Activated CD8-positive, alpha-beta T cell treated with anti-CD3 and anti-CD28 coated beads, Interleukin-2, amount 10 ng/mL, durations not matched to agents 7 days and 5 days (primary cell): Measurements from ENCODE around the gene PPP6R3. TPM values are rescaled to one million over a fixed set of nuclear protein-coding genes. Genes with fewer than 3 reads are reported as not detected.

ENCODE experiments used
- ATAC-seq: fragments of 150-1000 bp; cut with Tn5 transposase; one replicate; pipeline ENCODE4 v1.10.0; 2021; ENCODE audit warnings: moderate library complexity
- CTCF ChIA-PET: fragments of 350-600 bp; sonication (Branson Sonifier 250); formaldehyde crosslinking; loops from one replicate; lab custom pipeline; 2021; ENCODE audit warnings: antibody characterized with exemption; lab: Charles Lee
- POLR2A ChIA-PET: fragments of 350-600 bp; sonication (Branson Sonifier 250); formaldehyde crosslinking; loops from one replicate; lab custom pipeline; 2021; ENCODE audit warnings: antibody characterized with exemption; lab: Charles Lee
- DNase-seq: peaks from one replicate; pipeline ENCODE4 v3.0.0-alpha.2; 2020
- H3K27ac Mint-ChIP-seq: one replicate; pipeline ENCODE4 v1.8.0; 2021; ENCODE audit warnings: mild to moderate bottlenecking, mixed read lengths
- H3K27me3 Mint-ChIP-seq: one replicate; pipeline ENCODE4 v1.8.0; 2021; ENCODE audit warnings: low read depth, mixed read lengths
- H3K36me3 Mint-ChIP-seq: one replicate; pipeline ENCODE4 v1.8.0; 2021; ENCODE audit warnings: low read depth, mixed read lengths
- H3K4me1 Mint-ChIP-seq: one replicate; pipeline ENCODE4 v1.8.0; 2021; ENCODE audit warnings: low read depth, mixed read lengths
- H3K4me3 Mint-ChIP-seq: one replicate; pipeline ENCODE4 v1.8.0; 2021; ENCODE audit warnings: mild to moderate bottlenecking, mixed read lengths
- H3K9me3 Mint-ChIP-seq: one replicate; pipeline ENCODE4 v1.8.0; 2022; ENCODE audit warnings: mixed read lengths; ENCODE audit not compliant: insufficient read depth
- total RNA-seq, 2 experiments: library from RNA; stranded (reverse); gene quantifications; one replicate each; pipeline ENCODE4 v1.2.3, GENCODE V29; 2021

Gene PPP6R3
- total RNA-seq, 2 experiments from 2014 or later = 114 to 120 TPM

DNA sequence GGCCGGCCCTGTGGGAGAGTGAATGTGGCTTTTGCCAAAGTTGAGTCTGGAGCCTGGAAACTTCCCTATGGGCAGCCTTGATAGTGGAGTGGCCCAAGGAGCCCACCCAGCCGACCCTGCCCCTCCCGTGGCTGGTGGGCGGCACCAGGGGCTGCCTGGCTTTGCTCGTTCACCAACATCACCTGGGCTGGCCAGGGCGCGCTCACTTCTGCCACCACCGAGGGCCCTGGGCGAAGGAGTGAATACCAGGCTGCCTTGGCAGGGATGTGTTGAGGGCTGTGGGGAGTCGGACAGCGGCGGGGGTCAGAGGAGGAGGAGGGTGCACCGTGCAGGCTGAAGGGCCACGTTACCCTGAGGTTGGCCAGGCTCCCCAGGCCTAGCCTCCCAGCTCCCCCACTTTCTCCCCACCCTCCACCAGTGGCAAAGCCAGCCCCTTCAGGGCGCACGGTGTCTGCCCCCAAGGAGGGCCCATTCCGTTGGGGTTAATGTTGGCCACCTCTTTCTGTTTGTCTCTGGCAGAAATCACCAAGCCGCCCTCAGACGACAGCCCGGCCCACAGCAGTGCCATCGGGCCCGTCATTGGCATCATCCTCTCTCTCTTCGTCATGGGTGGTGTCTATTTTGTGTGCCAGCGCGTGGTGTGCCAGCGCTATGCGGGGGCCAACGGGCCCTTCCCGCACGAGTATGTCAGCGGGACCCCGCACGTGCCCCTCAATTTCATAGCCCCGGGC lies 22.5 kb upstream of the PPP6R3 start:
- ATAC-seq = no peak
- H3K4me3 Mint-ChIP-seq = no peak overlapping the region
- POLR2A ChIA-PET = no interaction called here
- H3K9me3 Mint-ChIP-seq = no peaks in the 10 kb centered on the region
- CTCF ChIA-PET = no interaction called here
- no peak for DNase-seq
- peaks cover 14% of the 10 kb centered on the region for H3K4me1 Mint-ChIP-seq
- H3K27ac Mint-ChIP-seq = peak overlapping the region; percentile 49
- peaks cover 13% of the 10 kb centered on the region for H3K36me3 Mint-ChIP-seq
- no peaks in the 10 kb centered on the region for H3K27me3 Mint-ChIP-seq

DNA sequence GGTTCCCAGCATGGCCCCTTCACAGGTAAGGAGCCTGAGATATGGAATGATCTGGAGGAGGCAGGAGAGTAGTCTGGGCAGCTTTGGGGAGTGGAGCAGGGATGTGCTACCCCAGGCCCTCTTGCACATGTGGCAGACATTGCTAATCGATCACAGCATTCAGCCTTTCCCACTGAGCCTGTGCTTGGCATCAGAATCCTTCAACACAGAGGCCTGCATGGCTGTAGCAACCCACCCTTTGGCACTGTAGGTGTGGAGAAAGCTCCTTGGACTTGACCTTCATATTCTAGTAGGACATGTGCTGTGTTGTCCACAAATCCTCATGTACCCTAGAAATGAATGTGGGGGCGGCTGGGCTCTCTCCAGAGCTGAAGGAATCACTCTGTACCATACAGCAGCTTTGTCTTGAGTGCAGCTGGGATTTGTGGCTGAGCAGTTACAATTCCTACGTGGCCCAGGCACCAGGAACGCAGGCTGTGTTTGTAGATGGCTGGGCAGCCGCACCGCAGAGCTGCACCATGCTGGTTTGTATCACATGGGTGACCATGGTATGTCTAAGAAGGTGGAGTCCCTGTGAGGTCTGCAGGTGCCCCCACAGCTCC lies 21.8 kb upstream of the PPP6R3 start:
- H3K4me3 Mint-ChIP-seq = no peak overlapping the region
- H3K27me3 Mint-ChIP-seq = no peaks in the 10 kb centered on the region
- ChIA-PET CTCF (no interaction called here), POLR2A (no interaction called here)
- peaks cover 14% of the 10 kb centered on the region for H3K4me1 Mint-ChIP-seq
- H3K27ac Mint-ChIP-seq = peak overlapping the region; percentile 49
- no peaks in the 10 kb centered on the region for H3K9me3 Mint-ChIP-seq
- ATAC-seq (no peak), DNase-seq (no peak)
- H3K36me3 Mint-ChIP-seq = peaks cover 13% of the 10 kb centered on the region

DNA sequence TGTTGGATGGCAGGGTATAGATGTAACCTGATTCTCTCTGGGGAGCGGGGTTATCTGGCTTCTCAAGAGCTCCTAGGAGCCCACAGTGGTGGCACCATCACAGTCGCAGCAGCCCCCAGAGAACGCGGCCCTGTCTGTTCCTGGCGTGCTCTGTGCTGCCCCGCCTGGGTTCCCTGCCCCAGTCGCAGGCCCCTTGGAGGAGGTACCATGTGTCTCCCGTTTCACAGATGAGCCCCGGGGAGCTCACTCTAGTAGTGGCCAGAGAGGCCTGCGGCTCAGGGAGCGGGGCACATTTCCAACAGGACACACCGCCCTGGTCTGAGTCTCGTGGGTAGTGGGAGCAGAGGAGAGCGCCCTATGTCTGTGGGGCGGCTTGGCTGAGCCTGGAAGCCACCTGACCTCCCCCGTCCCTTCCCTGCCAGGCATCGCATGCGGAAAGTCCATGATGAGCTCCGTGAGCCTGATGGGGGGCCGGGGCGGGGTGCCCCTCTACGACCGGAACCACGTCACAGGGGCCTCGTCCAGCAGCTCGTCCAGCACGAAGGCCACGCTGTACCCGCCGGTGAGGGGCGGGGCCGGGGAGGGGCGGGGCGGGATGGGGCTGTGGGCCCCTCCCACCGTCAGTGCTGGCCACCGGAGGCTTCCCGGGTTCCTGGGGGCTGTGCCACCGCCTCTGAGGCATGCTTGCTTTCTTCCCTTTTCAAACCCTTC lies 21.0 kb upstream of the PPP6R3 start:
- Mint-ChIP-seq H3K4me1 (peaks cover 14% of the 10 kb centered on the region), H3K27ac (no peak overlapping the region)
- CTCF ChIA-PET = no interaction called here

DNA sequence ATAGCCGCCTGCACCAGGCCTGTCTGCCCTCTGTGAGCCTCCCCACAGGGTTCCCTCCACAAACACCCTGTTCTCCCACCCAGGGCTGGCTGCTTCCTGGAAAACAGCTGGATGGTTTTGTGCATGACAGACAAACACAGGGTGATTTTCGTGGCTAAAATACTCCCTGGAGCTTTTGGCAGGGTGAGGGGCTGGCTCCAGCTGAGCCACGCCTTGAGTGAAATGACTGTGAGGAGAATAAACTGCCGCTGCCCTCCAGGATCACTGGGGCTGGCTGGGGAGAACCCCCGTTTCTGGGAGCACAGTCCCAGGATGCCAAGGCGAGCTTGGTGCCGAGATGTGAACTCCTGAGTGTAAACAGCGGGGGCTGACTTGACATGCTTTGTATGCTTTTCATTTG lies 20.3 kb upstream of the PPP6R3 start:
- peaks cover 14% of the 10 kb centered on the region for H3K4me1 Mint-ChIP-seq
- H3K36me3 Mint-ChIP-seq = peaks cover 13% of the 10 kb centered on the region
- H3K9me3 Mint-ChIP-seq = no peaks in the 10 kb centered on the region
- CTCF ChIA-PET = no interaction called here
- DNase-seq (no peak), ATAC-seq (no peak)
- H3K27ac Mint-ChIP-seq = no peak overlapping the region
- POLR2A ChIA-PET = no interaction called here
- H3K27me3 Mint-ChIP-seq = no peaks in the 10 kb centered on the region
- H3K4me3 Mint-ChIP-seq = no peak overlapping the region

More for the DNA sequence above, 21.0 kb upstream of the PPP6R3 start:
- no peak for DNase-seq
- H3K4me3 Mint-ChIP-seq = no peak overlapping the region
- H3K9me3 Mint-ChIP-seq = no peaks in the 10 kb centered on the region
- H3K27me3 Mint-ChIP-seq = no peaks in the 10 kb centered on the region
- peaks cover 13% of the 10 kb centered on the region for H3K36me3 Mint-ChIP-seq
- no peak for ATAC-seq
- POLR2A ChIA-PET = no interaction called here

DNA sequence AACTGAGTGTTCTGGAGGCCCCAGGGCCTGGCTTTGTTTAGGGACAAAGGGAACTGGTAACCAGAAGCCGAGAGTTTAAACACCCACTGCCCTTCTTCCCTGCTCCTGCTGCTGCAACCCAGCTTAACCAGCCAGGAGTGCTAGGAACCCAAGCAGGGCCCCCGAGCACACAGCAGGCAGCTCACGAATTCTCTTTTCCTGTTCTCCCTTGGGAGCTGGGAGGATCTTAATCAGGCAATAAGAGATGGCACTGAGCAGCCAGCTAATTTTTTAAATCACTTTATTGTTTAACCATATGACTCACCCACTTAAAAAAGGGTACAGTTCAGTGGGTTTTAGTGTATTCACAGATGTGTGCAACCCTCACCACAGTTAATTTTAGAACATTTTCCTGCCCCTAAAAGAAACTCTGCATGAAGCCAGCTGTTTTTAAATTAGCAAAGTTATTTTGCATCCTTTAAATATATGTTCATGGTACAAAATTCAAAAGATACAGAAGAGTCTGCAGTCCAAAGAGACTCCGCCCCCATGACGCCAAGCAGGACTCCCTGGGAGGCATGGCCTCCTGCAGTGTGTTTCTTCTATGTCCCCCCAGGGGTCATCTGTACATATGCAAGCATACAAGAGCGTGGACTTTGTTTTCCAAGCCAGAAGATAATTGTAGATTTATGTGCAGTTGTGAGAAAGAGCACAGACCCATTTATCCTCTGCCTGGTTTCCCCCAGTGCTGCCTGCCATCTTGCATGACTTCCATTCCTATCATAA lies 18.9 kb upstream of the PPP6R3 start:
- ATAC-seq (no peak), DNase-seq (no peak)
- no peaks in the 10 kb centered on the region for H3K9me3 Mint-ChIP-seq
- H3K27ac Mint-ChIP-seq = no peak overlapping the region
- no peaks in the 10 kb centered on the region for H3K27me3 Mint-ChIP-seq
- peaks cover 13% of the 10 kb centered on the region for H3K4me1 Mint-ChIP-seq
- H3K36me3 Mint-ChIP-seq = peaks cover 13% of the 10 kb centered on the region
- ChIA-PET POLR2A (no interaction called here), CTCF (no interaction called here)
- H3K4me3 Mint-ChIP-seq = no peak overlapping the region

DNA sequence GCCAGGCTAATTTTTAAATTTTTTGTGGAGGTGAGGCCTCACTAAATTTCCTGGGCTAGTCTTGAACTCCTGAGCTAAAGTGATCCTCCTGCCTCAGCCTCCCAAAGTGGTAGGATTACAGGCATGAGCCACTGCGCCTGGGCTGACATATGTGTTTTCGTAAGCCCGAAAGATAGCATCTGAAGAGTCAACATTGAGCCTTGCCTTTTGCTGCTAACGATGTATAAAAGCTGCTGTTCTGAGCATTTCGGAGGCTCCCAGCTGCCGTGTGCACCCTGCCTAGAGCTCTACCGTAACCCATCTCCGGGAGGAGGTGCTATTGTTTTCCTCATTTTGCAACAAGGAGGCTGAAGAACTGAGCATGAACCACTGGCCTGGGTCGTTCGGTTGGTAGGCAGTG lies 18.1 kb upstream of the PPP6R3 start:
- ChIA-PET POLR2A (no interaction called here), CTCF (no interaction called here)
- Mint-ChIP-seq H3K27ac (no peak overlapping the region), H3K36me3 (peaks cover 11% of the 10 kb centered on the region), H3K27me3 (no peaks in the 10 kb centered on the region), H3K4me3 (no peak overlapping the region), H3K9me3 (no peaks in the 10 kb centered on the region), H3K4me1 (peaks cover 8% of the 10 kb centered on the region)
- no peak for DNase-seq
- ATAC-seq = no peak

DNA sequence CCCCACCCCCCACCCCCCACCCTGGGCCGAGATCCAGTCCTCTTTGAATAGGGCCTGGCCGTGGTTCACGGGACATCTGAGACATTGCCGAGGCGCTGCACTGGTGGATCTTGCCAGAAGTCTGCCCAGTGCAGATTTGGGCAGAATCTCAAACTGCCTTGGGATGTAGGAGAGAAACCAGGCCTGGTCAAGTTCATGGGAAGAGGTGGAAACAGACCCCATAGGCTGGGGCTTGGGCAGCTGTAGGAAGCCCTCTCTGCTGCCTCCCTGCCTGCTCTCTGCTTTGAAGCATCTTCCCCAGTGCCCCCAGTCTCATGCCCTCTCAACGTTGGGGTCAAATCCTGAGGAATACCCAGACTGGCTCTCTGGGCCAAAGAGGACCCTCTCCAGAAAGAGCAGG lies 16.0 kb upstream of the PPP6R3 start:
- H3K4me1 Mint-ChIP-seq = peaks cover 8% of the 10 kb centered on the region
- H3K36me3 Mint-ChIP-seq = peaks cover 17% of the 10 kb centered on the region
- no peaks in the 10 kb centered on the region for H3K9me3 Mint-ChIP-seq
- DNase-seq (no peak), ATAC-seq (no peak)
- no peak overlapping the region for H3K4me3 Mint-ChIP-seq
- CTCF ChIA-PET = no interaction called here
- POLR2A ChIA-PET = no interaction called here
- H3K27me3 Mint-ChIP-seq = no peaks in the 10 kb centered on the region
- no peak overlapping the region for H3K27ac Mint-ChIP-seq

DNA sequence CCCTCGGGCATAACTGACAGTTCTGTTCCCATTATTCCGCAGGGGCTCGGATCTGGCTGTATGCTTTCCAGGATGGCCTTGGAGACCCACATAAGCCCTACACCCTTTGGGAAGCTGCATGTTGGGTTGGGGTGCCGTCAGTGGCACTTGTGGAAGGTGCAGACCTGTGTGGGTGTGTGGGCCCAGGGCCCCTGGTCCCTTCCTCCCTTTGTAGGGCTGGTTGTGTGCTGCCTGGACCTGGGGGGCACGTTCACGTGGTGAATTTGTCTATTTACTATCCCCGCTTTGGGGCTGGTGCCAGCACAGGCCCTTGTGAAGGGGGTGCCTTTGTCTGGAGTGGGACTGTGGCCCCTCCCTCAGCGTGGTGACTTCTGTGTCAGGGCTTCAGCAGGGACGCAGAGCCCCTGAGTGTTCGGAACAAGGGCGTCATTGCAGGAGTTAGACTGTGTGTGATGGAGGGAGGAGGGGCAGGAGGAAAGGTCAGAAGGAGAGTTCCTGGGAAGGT lies 15.0 kb upstream of the PPP6R3 start:
- no peak for ATAC-seq
- DNase-seq = no peak
- no peaks in the 10 kb centered on the region for H3K27me3 Mint-ChIP-seq
- H3K36me3 Mint-ChIP-seq = peaks cover 21% of the 10 kb centered on the region
- no peak overlapping the region for H3K4me3 Mint-ChIP-seq
- no peaks in the 10 kb centered on the region for H3K9me3 Mint-ChIP-seq
- H3K27ac Mint-ChIP-seq = peak overlapping the region; percentile 20
- POLR2A ChIA-PET = no interaction called here
- peaks cover 8% of the 10 kb centered on the region for H3K4me1 Mint-ChIP-seq
- CTCF ChIA-PET = no interaction called here

DNA sequence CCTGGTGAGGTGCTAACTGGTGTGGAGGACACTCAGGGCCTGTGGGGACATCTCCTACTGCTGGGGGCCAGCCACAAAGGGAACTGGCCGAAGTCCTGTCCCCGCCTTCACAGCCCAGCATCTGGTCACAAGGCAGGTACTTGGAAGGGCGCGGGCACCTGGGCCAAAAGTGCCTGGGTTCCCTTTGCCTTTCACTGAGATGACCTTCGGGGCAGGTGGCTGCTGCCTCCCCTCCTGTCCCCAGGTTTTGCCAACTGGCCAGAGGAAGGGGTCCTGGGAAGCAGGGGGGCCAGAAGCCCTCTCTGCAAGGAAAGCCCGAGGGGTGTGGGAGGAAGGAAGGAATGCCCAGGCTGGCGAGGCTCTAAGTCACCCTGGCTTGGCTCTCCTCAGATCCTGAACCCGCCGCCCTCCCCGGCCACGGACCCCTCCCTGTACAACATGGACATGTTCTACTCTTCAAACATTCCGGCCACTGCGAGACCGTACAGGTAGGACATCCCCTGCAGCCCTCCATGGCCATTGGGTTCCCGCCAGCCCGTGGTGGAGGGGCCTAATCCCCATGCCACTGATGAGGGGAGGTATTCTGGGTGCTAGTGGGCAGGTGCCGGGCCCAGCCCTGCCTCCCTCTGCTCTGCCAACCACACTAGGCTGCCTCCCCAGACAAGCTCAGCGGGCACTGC lies 14.4 kb upstream of the PPP6R3 start:
- no peak for DNase-seq
- Mint-ChIP-seq H3K27me3 (no peaks in the 10 kb centered on the region), H3K27ac (no peak overlapping the region), H3K36me3 (peaks cover 21% of the 10 kb centered on the region), H3K4me3 (no peak overlapping the region), H3K4me1 (peaks cover 8% of the 10 kb centered on the region), H3K9me3 (no peaks in the 10 kb centered on the region)
- ChIA-PET POLR2A (no interaction called here), CTCF (interaction anchor here (0.9 to 1.0 kb wide), 3 partner anchors 72 to 189 kb away, joined by 3 read pairs; no protein-coding TSS in a partner anchor)
- no peak for ATAC-seq

DNA sequence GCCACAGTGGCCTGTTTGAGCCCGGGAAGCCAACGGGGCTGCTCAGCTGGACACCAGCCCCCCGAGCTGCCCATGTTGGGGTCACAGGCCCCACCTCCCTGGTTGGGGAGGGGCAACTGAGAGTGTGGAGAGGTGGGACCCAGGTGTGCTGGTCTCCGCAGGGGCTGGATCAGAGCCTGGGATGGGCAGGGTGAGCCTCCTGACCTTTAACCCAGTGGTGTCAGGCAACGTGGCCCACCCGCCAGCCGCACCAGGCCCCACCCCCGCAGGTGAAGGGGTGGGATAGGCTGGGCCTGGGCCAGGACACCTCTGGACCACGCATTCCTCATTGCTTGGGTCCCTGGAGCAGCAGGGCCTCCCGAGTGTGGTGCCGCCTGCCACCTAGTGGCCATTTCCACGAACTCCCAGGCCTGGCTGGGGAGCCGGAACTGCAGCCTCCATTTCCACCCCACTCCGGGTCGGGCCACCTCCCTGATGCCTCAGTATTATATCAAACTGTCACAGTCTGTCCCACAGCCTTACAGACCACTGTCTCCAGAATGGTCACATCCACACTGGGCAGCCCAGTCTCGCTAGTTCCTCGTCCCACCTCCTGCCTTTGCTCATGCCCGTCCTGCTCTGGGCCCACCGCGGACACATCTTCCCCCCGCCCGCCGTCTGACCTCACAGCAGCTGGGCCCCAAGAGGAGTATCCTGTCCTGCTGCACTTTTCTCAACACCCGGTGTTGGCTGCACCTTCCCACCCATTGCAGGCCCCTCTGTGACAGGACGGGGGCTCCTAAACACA lies 13.3 kb upstream of the PPP6R3 start:
- H3K4me1 Mint-ChIP-seq = peaks cover 5% of the 10 kb centered on the region
- H3K36me3 Mint-ChIP-seq = peaks cover 16% of the 10 kb centered on the region
- CTCF ChIA-PET = interaction anchor here (0.9 to 3.4 kb wide), 4 partner anchors 73 to 190 kb away, joined by 3 to 9 read pairs (median 3); no protein-coding TSS in a partner anchor
- H3K27me3 Mint-ChIP-seq = no peaks in the 10 kb centered on the region
- POLR2A ChIA-PET = no interaction called here
- H3K4me3 Mint-ChIP-seq = no peak overlapping the region
- no peaks in the 10 kb centered on the region for H3K9me3 Mint-ChIP-seq
- DNase-seq = peak; percentile 83
- ATAC-seq = peak; percentile 98
- H3K27ac Mint-ChIP-seq = peak overlapping the region; percentile 25
